CD8-positive, alpha-beta memory T cell (primary cell): Measurements from ENCODE around the gene HIPK1. TPM values are rescaled to one million over a fixed set of nuclear protein-coding genes. Genes with fewer than 3 reads are reported as not detected.
"Not testable (repeated sequence)": the region's sequence is repeated elsewhere in the genome, so short reads cannot be mapped to it uniquely, and the experiment has no call there.

Experiments
- CTCF ChIA-PET: fragments of 350-600 bp; sonication (Branson Sonifier 250); formaldehyde crosslinking; loops from one replicate; lab custom pipeline; 2021; ENCODE audit warnings: antibody characterized with exemption; lab: Charles Lee
- POLR2A ChIA-PET: fragments of 350-600 bp; sonication (Branson Sonifier 250); formaldehyde crosslinking; loops from one replicate; lab custom pipeline; 2021; ENCODE audit warnings: antibody characterized with exemption; lab: Charles Lee
- DNase-seq, 5 donors: peaks; one replicate each; pipeline versions ENCODE4 v3.0.0 to v3.0.0-alpha.2; 2020 to 2022; ENCODE audit warnings: mixed read lengths in 1 of 5
- H3K27ac ChIP-seq: one replicate; pipeline ENCODE4 v1.7.0; 2013; ENCODE audit warnings: low read depth, mild to moderate bottlenecking, low read length, moderate library complexity
- H3K27me3 ChIP-seq: 2 replicates; pipeline ENCODE4 v1.7.0; 2013; ENCODE audit warnings: low read length, mild to moderate bottlenecking; ENCODE audit not compliant: insufficient read depth, poor library complexity, severe bottlenecking
- H3K36me3 ChIP-seq: 2 replicates; pipeline ENCODE4 v1.7.0; 2013; ENCODE audit warnings: mild to moderate bottlenecking, low read length, moderate library complexity; ENCODE audit not compliant: insufficient read depth
- H3K4me1 ChIP-seq: 2 replicates; pipeline ENCODE4 v1.7.0; 2013; ENCODE audit warnings: mild to moderate bottlenecking, low read length, moderate library complexity; ENCODE audit not compliant: insufficient read depth
- H3K4me3 ChIP-seq: 2 replicates; pipeline ENCODE4 v1.7.0; 2013; ENCODE audit warnings: mild to moderate bottlenecking, low read length
- H3K9me3 ChIP-seq: 2 replicates; pipeline ENCODE4 v1.7.0; 2013; ENCODE audit warnings: mild to moderate bottlenecking, low read length
- H3K27ac Mint-ChIP-seq, 8 donors: one replicate each; pipeline ENCODE4 v1.8.0; 2020 to 2021; ENCODE audit warnings: mixed read lengths in 8 of 8, mild to moderate bottlenecking in 6 of 8, inconsistent platforms in 3 of 8, moderate library complexity in 3 of 8
- H3K27me3 Mint-ChIP-seq, 2 donors: one replicate each; pipeline ENCODE4 v1.8.0; 2020 to 2021; ENCODE audit warnings: mixed read lengths in 2 of 2, mild to moderate bottlenecking in 1 of 2, moderate library complexity in 1 of 2
- H3K36me3 Mint-ChIP-seq, 3 donors: one replicate each; pipeline ENCODE4 v1.8.0; 2020 to 2021; ENCODE audit warnings: mixed read lengths in 3 of 3, inconsistent platforms in 1 of 3, mild to moderate bottlenecking in 1 of 3
- H3K4me1 Mint-ChIP-seq, 3 donors: one replicate each; pipeline ENCODE4 v1.8.0; 2020 to 2021; ENCODE audit warnings: mixed read lengths in 3 of 3, inconsistent platforms in 1 of 3, mild to moderate bottlenecking in 1 of 3
- H3K4me3 Mint-ChIP-seq, 7 donors: one replicate each; pipeline ENCODE4 v1.8.0; 2020 to 2021; ENCODE audit warnings: mixed read lengths in 7 of 7, mild to moderate bottlenecking in 6 of 7, moderate library complexity in 4 of 7, inconsistent platforms in 2 of 7
- H3K9me3 Mint-ChIP-seq, 5 donors: one replicate each; pipeline ENCODE4 v1.8.0; 2020 to 2022; ENCODE audit warnings: mixed read lengths in 5 of 5, mild to moderate bottlenecking in 3 of 5, moderate library complexity in 2 of 5, inconsistent platforms in 1 of 5
- polyA plus RNA-seq: library from polyadenylated mRNA; unstranded; fragments of 300-500 nt; fragmentation: Illumina TruSeq; gene quantifications from one replicate; pipeline ENCODE4 v1.2.3, GENCODE V29; 2021
- total RNA-seq, 2 experiments: library from RNA; stranded (reverse); gene quantifications; one replicate each; pipeline ENCODE4 v1.2.3, GENCODE V29; 2021

Gene HIPK1
- total and polyA plus RNA-seq, 3 experiments from 2014 or later, result 19.4 to 81.2 (median 80.9) TPM

DNA sequence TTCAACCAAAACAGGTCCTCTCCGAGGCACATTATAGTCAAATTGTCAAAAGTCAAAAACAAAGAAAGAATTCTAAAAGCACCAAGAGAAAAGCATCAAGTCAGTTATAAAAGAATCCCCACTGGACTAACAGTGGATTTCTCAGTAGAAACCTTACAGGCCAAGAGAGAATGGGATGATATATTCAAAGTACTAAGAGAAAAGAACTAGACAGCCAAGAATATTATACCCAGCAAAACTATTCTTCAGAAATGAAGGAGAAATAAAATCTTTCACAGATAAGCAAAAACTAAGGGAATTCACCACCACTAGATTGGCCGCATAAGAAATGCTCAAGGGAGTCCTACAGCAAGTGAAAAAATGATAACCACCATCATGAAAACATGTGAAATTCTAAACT lies 66.3 kb downstream of the HIPK1 start:
- Mint-ChIP-seq H3K36me3 (peaks cover 2 to 26% (median 7%) of the 10 kb centered on the region in 3 donors), H3K27me3 (peaks cover 3 to 11% of the 10 kb centered on the region in 2 donors), H3K27ac (no peak overlapping the region), H3K9me3 (peaks cover 15 to 30% (median 24%) of the 10 kb centered on the region in 5 donors), H3K4me3 (no peak overlapping the region), H3K4me1 (peaks cover 0 to 3% (median 0%) of the 10 kb centered on the region in 3 donors)
- peaks cover 6% of the 10 kb centered on the region for H3K9me3 ChIP-seq
- no peak overlapping the region for H3K4me3 ChIP-seq
- ChIA-PET CTCF (no interaction called here), POLR2A (no interaction called here)
- H3K4me1 ChIP-seq, result no peaks in the 10 kb centered on the region
- no peak for DNase-seq
- no peaks in the 10 kb centered on the region for H3K36me3 ChIP-seq
- no peaks in the 10 kb centered on the region for H3K27me3 ChIP-seq
- no peak overlapping the region for H3K27ac ChIP-seq

DNA sequence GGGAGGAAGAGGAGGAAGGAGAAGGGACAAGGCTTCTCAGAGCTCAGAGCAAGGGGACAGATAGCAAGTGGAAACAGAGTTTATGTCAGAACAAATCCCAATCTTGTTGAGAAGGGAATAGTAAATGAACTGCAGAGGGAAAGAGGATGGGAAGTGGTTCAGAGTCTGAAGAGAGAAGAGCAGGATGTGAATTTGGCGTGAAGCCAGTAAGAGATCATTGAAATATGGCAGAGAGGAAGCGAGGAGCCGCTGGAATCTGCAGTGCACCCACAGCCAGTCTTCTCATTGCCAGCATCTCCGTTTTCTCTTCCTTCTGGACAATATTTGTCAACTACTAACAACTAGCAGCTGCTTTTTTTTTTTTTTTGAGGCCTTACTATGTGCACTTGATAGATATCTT lies 69.2 kb downstream of the HIPK1 start:
- H3K27me3 ChIP-seq, result no peaks in the 10 kb centered on the region
- H3K36me3 ChIP-seq, result no peaks in the 10 kb centered on the region
- H3K4me1 ChIP-seq, result no peaks in the 10 kb centered on the region
- Mint-ChIP-seq H3K4me3 (no peak overlapping the region), H3K27ac (peak overlapping the region in 2 of 8 donors; percentile 64 to 67), H3K27me3 (peaks cover 0 to 6% of the 10 kb centered on the region in 2 donors), H3K4me1 (peaks cover 0 to 3% (median 0%) of the 10 kb centered on the region in 3 donors), H3K36me3 (peaks cover 0 to 21% (median 7%) of the 10 kb centered on the region in 3 donors), H3K9me3 (peaks cover 15 to 28% (median 22%) of the 10 kb centered on the region in 5 donors)
- ChIA-PET POLR2A (no interaction called here), CTCF (no interaction called here)
- H3K9me3 ChIP-seq, result peaks cover 6% of the 10 kb centered on the region
- H3K4me3 ChIP-seq, result no peak overlapping the region
- H3K27ac ChIP-seq, result no peak overlapping the region
- DNase-seq, result no peak

DNA sequence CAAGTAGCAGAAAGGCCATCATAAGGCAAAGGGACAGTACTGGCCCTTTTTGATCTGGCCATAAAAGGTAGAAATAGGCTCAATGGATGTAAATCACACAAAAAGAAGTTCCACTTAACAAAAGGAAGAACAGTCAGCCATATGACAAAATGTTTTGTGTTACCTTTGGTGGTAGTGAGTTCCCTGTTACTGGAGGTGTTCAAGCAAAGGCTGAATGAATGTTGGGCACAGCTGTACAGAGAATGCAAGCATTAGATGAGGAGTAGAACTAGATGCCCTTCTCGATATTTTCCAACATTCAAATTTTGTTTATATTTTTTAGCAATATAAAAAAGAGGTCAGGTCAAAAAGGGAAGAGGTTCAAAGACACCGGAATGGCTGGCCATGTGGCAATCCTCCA lies 70.1 kb downstream of the HIPK1 start:
- no peak for DNase-seq
- Mint-ChIP-seq H3K9me3 (peaks cover 12 to 23% (median 15%) of the 10 kb centered on the region in 5 donors), H3K27me3 (peaks cover 4 to 6% of the 10 kb centered on the region in 2 donors), H3K36me3 (peaks cover 0 to 18% (median 7%) of the 10 kb centered on the region in 3 donors), H3K4me1 (peaks cover 0 to 3% (median 0%) of the 10 kb centered on the region in 3 donors), H3K27ac (no peak overlapping the region), H3K4me3 (no peak overlapping the region)
- Histone ChIP-seq H3K27me3 (no peaks in the 10 kb centered on the region), H3K4me3 (no peak overlapping the region), H3K36me3 (no peaks in the 10 kb centered on the region), H3K4me1 (no peaks in the 10 kb centered on the region), H3K27ac (no peak overlapping the region), H3K9me3 (peaks cover 6% of the 10 kb centered on the region)
- CTCF ChIA-PET, result no interaction called here
- POLR2A ChIA-PET, result no interaction called here

DNA sequence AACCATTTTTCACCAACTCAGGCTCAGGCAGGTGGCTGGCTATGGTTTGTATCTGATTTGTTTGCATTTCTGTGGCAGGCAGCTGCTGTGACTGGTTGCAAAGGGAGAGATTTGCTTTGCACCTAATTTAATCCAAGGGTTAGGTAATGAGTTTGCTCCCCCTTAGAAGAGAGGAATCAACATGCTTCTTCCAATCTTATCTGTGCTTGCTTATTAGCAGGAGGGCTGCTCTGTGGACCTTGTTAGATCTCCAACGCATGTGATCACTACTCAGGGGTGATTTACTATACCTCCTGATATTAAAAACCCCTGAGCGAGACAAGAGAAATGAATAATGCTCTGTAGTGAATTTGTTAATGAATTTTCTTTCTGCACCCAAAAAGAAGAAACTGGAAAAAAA lies 70.7 kb downstream of the HIPK1 start:
- CTCF ChIA-PET, result no interaction called here
- peaks cover 6 to 10% of the 10 kb centered on the region in 2 donors for H3K27me3 Mint-ChIP-seq

DNA sequence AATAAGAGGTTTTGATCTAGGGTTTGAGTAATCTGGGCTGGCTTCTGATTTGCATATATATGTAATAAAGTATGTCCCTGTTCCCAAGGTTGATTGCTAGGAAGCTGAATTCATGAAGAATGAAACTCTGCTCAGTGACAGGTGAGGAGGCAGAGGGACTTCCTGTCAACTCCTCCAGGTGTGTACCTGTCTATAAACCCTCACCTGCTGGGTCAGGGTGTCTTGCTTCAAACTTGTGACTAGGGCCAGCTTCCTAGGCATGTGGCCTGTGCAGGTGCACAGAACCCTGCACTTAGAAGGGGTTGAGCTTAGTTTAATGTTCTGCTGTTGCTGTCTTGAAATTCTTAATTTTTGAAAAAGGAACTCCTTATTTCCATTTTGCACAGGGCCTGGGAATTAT lies 71.3 kb downstream of the HIPK1 start:
- Mint-ChIP-seq H3K27ac (no peak overlapping the region), H3K27me3 (peaks cover 6 to 12% of the 10 kb centered on the region in 2 donors), H3K36me3 (peaks cover 0 to 7% (median under 1%) of the 10 kb centered on the region in 3 donors), H3K4me3 (no peak overlapping the region), H3K9me3 (peaks cover 2 to 11% (median 3%) of the 10 kb centered on the region in 5 donors), H3K4me1 (peaks cover 0 to 3% (median 0%) of the 10 kb centered on the region in 3 donors)
- H3K27me3 ChIP-seq, result no peaks in the 10 kb centered on the region
- no peaks in the 10 kb centered on the region for H3K9me3 ChIP-seq
- no peak for DNase-seq
- no peaks in the 10 kb centered on the region for H3K36me3 ChIP-seq
- ChIA-PET POLR2A (no interaction called here), CTCF (no interaction called here)
- H3K4me3 ChIP-seq, result no peak overlapping the region
- H3K27ac ChIP-seq, result no peak overlapping the region
- H3K4me1 ChIP-seq, result no peaks in the 10 kb centered on the region

More for the DNA sequence above, 70.7 kb downstream of the HIPK1 start:
- no peak overlapping the region for H3K27ac ChIP-seq
- no peaks in the 10 kb centered on the region for H3K27me3 ChIP-seq
- H3K9me3 ChIP-seq, result peaks cover 6% of the 10 kb centered on the region
- H3K4me3 Mint-ChIP-seq, result no peak overlapping the region
- H3K36me3 Mint-ChIP-seq, result peaks cover 0 to 13% (median 2%) of the 10 kb centered on the region in 3 donors
- H3K4me3 ChIP-seq, result no peak overlapping the region
- no peaks in the 10 kb centered on the region for H3K4me1 ChIP-seq
- POLR2A ChIA-PET, result no interaction called here
- H3K27ac Mint-ChIP-seq, result no peak overlapping the region
- H3K36me3 ChIP-seq, result no peaks in the 10 kb centered on the region
- H3K9me3 Mint-ChIP-seq, result peaks cover 7 to 17% (median 9%) of the 10 kb centered on the region in 5 donors
- H3K4me1 Mint-ChIP-seq, result peaks cover 0 to 3% (median 0%) of the 10 kb centered on the region in 3 donors
- DNase-seq, result no peak

DNA sequence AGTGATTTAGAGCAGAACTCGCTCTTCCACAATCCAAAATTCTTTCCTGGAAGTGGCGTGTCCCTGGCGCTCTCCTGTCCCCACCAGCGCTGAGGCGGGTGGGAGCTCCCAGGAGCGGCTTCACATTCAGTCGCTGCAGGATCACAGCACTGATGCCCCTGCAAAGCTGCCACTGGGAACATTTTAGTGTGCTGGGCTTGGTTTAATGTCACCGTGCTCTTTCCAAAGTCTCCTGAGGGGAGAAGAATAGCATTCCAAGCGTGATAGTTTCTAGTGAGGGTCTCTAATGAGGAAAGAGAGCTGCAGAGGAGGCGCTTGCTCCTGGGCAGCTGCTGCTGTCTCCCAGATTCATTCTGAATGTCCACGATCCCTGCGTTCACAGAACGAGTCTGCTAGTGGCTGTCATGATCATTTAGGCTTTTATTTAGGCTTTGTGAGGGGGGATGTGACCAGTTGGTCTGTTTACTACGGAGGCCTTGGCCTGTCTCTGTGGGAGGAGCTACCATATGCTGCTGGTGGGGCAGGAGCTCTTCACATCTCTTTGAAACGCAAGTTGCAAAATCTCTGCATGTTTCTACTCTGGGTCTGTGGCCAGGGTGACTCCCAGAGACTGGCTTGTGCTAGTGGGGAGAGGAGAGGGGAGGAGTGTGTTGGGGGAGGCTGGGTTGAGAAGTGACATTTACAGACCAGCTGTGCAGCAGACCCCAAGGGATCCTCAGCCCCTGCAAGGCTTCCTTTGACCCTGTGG lies 73.5 kb downstream of the HIPK1 start:
- CTCF ChIA-PET, result no interaction called here
- POLR2A ChIA-PET, result no interaction called here
- no peak overlapping the region for H3K4me3 ChIP-seq
- H3K9me3 ChIP-seq, result no peaks in the 10 kb centered on the region
- Mint-ChIP-seq H3K4me3 (no peak overlapping the region), H3K27me3 (peaks cover 6 to 12% of the 10 kb centered on the region in 2 donors), H3K4me1 (peaks cover 0 to 3% (median 0%) of the 10 kb centered on the region in 3 donors), H3K9me3 (peaks cover 0 to 1% (median 0%) of the 10 kb centered on the region in 5 donors), H3K27ac (no peak overlapping the region), H3K36me3 (no peaks in the 10 kb centered on the region)
- H3K4me1 ChIP-seq, result no peaks in the 10 kb centered on the region
- no peaks in the 10 kb centered on the region for H3K27me3 ChIP-seq
- no peak for DNase-seq
- no peaks in the 10 kb centered on the region for H3K36me3 ChIP-seq
- H3K27ac ChIP-seq, result no peak overlapping the region

DNA sequence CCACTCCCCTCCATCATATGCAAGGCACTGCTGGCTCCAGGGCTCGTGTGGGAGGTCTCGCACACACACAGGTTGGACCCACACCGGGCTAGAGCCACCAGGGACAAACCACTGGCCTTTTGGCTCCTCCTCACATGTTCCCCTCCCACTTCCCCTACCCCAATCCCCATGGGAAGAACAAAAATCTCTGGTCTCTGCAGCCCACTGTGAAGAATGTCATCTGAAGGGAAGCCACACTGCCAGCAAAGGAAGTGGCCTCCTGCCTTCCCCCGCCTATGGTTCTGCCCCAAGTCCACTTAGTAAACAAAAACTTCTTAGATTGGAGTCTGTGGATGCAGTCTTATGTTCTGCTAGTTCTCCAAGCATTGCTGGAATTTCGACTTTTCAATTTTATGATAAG lies 74.3 kb downstream of the HIPK1 start:
- Mint-ChIP-seq H3K4me3 (no peak overlapping the region), H3K36me3 (no peaks in the 10 kb centered on the region), H3K9me3 (peaks cover 0 to 1% (median 0%) of the 10 kb centered on the region in 5 donors), H3K4me1 (no peaks in the 10 kb centered on the region), H3K27ac (peak overlapping the region in 1 of 8 donors; percentile 45), H3K27me3 (peaks cover 3 to 12% of the 10 kb centered on the region in 2 donors)
- Histone ChIP-seq H3K9me3 (no peaks in the 10 kb centered on the region), H3K27me3 (no peaks in the 10 kb centered on the region), H3K27ac (no peak overlapping the region), H3K4me3 (no peak overlapping the region), H3K4me1 (no peaks in the 10 kb centered on the region), H3K36me3 (no peaks in the 10 kb centered on the region)
- DNase-seq, result no peak
- ChIA-PET POLR2A (no interaction called here), CTCF (no interaction called here)

DNA sequence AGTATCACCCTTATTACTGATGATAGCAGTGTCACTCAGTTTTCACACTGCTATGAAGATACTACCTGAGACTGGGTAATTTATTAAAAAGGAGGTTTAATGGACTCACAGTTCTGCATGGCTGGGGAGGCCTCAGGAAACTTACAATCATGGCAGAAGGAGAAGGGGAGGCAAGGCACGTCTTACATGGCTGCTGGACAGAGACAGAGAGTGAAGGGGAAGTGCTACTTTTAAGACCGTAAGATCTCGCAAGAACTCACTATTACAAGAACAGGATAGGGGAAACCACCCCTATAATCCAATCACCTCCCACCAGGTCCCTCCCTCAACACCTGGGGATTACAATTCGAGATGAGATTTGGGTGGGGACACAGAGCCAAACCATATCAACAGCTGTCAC lies 77.7 kb downstream of the HIPK1 start:
- H3K9me3 Mint-ChIP-seq, CTCF ChIA-PET, H3K27me3 ChIP-seq, H3K4me3 ChIP-seq, POLR2A ChIA-PET, H3K4me3 Mint-ChIP-seq, H3K27ac ChIP-seq, H3K9me3 ChIP-seq, H3K36me3 Mint-ChIP-seq, H3K36me3 ChIP-seq, DNase-seq, H3K4me1 ChIP-seq, H3K4me1 Mint-ChIP-seq: not testable (repeated sequence)
- H3K27me3 Mint-ChIP-seq, result peaks cover 4 to 12% of the 10 kb centered on the region in 2 donors
- H3K27ac Mint-ChIP-seq, result peak overlapping the region in 1 of 8 donors; percentile 23
